GM21367 (cell line): ENCODE data around the gene FAM20B.

ENCODE experiments used
- ATAC-seq: cut with Tn5 transposase; IDR thresholded peaks from one replicate; pipeline ENCODE4 v1.9.1; 2021; ENCODE audit not compliant: unreplicated experiment

Gene FAM20B

GRCh38 chr1:179046808-179047635 is 21.3 kb downstream of the FAM20B start:
- no peak for ATAC-seq

- ATAC-seq = no peak
Measured at GRCh38 chr1:179047636-179047997, 21.9 kb downstream of the FAM20B start.

DNA sequence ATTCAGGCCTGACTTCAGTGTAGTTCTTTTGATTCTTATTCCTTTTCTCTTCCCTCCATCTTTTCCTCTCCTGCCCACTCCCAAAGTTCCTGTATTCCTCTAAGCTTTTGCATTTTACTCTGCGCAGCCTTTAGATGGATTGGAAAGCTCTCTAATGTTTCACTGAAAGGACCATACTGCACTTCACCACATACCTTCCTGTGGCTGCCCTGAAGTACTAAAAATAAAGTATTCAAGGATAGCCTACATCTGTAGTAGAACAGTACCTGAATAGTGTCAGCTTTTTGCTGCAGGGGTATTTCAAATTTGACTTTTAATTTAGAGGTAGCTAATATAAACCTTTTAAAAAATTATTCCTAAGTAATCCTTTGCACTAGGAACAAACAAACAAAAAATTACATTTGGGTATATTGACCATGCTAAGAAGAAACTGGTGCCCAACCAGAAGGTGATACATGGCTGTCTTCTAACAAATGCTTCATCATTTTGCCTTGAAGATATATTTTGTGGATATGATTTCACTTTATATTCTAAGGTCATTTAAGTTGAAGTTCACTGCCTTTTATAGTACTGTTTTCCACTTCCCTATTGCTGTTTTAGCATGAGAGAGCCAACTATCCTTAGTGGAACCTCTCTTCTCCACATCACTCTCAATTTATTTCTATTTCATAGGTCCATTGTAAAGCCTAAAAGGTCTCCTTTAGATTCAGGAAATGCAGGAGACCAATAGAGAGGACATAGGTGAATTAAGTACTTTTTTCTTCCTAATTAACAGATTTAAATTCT is 22.8 kb downstream of the FAM20B start:
- no peak for ATAC-seq

DNA sequence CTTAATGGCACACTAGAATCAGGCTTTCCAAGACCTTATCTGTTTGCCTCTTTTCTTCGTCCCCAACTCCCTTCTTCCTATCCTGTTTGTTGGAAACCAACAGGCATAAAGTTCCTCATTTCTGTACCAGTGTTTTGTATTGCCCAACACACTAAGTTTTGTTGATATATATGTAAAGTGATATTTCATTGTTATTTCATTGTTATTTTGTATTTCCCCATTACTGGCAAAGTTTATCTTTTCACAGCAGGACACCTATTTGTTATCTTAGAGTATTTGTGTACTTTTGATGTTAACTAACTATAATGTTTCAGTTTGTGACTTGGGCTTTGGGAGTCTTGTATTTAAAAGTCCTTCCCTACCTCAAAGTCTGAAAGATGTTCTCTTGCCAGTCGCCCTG is 27.1 kb downstream of the FAM20B start:
- ATAC-seq = no peak

DNA sequence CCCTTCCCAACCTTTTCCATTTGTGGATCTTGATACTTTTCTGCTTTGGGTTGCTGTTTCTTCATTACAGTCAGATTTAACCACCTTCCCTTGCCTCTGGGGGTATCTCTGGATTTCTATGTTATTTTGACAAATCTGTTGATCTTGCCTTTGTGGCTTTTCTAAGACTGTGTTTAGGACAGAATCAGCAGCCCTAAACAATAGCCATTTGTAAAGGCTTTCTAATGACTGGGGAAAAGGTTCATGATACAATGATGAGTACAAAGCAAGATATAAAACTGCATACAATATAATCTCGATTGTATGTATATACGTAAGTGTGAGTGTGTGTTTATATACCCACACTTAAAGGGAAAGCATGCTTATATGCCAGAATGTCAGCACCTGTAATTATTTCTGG is 27.8 kb downstream of the FAM20B start:
- ATAC-seq = no peak

DNA sequence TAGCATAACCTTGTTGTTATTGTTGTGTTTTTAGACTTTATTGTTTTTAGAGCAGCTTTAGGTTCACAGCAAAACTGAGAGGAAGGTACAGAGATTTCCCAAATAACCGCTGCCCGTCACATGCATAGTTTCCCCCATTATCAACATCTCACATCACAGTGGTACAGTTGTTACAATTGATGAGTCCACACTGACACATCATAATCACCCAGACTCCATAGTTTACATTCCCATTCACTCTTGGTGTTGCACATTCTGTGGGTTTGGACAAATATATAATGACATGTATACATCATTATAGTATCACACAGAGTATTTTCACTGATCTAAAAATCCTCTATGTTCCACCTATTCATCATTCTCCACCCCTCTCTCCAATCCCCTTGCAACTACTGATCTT is 30.2 kb downstream of the FAM20B start:
- ATAC-seq = no peak

DNA sequence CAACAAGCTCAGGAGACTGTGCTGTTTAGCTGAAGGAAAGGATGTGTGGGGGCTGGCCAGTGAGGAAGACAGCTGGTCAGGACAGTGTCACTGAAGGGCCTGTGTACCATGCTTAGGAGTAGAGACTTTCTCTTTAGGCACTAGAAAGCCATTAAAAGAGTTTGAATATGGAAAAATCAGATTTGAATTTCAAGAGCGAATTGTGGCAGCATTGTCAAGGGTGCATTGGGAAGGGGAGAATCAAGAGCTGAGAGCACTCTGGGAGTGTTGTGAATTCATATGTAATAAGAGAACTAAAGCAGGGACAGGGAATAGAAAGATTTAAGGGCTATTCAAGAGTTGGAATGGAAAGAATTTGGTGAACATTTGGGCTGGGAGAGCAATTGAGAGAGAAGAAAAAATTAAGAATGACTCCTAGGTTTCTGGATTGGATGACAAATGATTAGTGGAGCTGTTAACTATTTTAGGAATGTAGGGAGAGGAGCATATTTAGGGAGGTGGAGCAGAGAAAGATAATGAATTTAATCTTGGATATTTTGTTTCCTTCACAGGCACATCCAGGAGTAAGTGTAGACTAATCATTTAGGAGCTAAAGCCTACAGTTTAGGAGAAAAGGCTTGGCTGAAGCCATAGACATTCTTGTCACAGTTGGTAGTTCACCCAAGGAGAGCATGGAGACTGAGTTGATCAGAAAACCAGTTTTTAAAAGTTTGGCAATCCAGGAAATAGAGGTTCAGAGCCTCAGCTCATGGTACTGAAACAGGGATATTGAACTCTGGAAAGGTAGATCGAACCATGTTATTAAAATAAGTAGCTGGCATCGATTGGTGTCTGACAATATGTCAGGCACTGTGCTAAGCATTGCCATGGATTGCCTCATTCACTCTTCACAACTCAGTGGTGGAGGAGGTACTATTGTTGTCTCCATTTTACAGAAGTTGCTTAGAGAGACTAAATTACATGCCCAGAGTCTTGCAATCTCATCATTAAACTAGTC is 33.1 kb downstream of the FAM20B start:
- no peak for ATAC-seq

DNA sequence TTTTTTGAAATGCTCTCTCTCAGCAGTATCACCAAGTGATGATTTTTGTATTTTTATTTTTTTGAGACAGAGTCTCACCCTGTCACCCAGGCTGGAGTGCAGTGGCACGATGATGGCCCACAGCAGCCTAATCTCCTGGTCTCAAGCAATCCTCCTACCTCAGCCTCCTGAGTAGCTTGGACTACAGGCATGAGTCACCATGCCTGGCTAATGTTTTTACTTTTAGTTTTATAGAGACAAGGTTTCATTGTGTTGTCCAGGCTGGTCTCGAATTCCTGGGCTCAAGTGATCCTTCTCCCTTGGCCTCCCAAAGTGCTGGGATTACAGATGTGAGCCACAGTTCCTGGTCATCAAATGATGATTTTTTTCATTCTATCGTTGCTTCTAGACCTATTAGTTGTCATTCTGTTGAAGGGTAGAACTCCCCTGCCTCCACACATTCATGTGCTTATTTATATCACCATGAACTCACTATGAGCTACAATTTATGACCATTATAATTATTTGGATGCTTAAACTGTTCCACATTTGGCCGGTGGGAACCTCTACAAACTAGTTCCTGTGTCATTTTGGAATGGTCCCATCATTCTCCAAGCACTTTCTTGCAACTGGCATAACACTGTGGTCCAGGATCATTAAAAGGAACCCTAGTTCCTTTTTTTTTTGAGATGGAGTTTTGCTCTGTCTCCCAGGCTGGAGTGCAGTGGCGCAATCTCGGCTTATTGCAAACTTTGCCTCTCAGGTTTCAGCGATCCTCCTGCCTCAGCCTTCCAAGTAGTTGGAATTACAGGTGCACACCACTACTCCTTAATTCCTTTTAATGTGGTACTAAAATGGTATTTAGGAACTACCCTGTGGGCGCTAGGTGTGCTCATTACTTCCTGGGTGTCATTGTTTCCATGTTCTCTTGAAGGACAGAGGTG is 35.9 kb downstream of the FAM20B start:
- ATAC-seq = no peak

DNA sequence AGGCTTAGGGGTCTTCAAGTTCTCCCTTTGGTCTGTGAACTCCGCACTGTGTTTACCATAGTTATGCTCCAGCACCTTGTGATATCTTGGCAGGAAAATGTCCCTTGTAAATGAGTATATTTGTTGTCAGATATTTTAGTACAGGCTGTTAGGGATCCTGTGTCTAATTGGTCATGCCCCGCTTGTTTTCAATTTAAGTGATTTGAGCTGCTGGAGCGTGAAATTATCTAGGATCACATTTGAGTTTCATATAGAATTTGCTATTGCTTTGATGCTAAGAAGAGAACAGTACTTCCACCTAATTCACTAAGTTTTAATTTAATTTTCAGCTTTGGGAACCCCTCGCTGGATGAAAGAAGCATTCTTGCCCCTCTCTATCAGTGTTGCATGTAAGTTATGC is 40.8 kb downstream of the FAM20B start:
- no peak for ATAC-seq

DNA sequence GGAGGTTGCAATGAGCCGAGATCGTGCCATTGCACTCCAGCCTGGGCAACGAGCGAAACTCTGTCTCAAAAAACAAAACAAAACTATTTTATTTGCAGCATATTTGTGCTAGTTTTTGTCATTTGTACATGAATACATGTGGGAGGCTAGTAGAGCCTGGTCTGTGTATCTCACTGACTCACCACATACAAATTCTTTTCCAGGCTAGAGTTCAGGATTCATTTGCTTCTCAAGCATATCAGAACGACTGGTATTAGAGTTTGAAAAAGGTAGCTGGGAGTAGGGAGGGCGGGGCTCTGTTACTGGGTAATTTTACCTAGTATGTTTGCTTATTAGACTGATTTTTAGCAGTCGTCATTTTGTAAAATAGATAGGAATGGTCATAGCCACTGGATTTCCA is 51.7 kb downstream of the FAM20B start:
- no peak for ATAC-seq

DNA sequence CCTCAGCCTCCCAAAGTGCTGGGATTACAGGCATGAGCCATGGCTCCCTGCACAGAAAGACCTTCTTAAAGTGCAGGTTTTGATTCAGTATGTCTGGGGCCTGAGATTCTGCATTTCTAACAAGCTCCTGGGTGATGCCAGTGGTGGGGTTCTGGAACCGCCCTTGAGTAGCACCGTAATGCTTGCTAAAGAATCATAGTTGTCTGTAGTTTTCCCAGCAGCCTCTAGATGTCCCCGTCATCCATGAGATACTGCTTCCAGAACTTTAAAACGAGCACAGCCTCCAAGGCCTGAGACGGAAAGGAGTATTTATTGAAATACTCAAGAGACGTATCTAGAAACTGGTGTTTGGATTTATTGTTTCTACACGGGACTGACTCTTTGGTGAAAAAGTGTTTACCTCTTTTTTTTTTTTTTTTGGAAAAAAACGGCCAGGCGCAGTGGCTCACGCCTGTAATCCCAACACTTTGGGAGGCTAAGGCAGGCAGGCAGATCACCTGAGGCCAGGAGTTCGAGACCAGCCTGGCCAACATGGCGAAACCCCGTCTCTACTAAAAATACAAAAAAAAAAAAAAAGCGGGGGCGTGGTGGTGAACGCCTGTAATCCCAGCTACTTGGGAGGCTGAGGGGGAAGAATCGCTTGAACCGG is 53.5 kb downstream of the FAM20B start:
- ATAC-seq = no peak

- no peak for ATAC-seq
Measured at GRCh38 chr1:179080866-179081686, 55.4 kb downstream of the FAM20B start.

- peak; percentile 88 for ATAC-seq
Measured at GRCh38 chr1:179081687-179082332, 56.1 kb downstream of the FAM20B start, which contains the start of gene TOR3A. Gene TOR3A (plus strand): TSS chr1:179082070. CDS start chr1:179082129, 59 bp downstream.

DNA sequence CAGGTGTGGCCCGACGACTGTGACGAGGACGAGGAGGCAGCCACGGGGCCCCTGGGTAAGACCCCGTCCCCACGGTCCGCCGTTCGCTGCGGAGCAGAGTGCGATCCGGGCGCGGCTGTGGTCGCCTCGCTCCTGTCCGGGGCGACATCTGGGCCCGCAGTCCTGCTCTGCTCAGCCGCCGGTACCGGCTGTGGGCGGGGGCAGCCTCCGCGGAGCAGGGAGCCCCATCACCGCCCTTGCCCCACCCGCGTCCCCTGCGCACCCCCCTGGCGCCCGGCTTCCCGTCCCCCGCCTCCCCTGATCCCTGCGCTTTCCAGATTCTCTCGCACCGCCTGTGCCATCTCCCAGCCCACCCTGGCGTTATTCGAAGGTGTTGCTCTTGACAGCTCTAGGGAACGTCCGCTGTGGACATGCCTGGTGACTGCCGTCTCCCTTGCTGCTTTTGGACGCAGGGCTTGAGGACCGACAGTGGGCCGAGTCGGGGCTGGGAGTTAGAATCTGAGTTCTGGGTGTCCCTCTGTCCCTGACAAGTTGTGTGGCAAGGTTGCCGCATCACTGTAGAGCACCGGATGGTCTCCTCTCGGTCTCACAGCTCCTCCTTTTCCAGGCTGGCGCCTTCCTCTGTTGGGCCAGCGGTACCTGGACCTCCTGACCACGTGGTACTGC is 56.8 kb downstream of the FAM20B start:
- peak; percentile 6 for ATAC-seq

DNA sequence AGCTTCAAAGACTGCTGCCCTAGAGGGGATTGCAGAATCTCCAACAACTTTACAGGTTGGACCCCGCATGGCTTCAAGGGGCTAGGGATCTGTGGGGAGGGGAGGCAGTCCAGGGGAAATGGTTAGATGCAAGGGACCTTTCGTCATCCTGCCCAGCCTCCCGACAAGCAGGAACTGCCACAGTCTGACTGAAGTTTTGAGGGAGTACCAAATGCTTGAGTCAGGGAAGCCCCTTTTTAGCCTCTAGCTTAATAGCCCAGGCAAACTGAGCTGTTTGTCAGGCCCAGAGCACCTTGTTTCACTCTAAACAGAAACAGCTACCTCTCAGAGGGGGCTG is 57.3 kb downstream of the FAM20B start:
- ATAC-seq = no peak

GRCh38 chr1:179083533-179083932 is 57.8 kb downstream of the FAM20B start:
- no peak for ATAC-seq

GRCh38 chr1:179087665-179088064 is 62.0 kb downstream of the FAM20B start:
- ATAC-seq = no peak
